RKO (cell line): Measurements from ENCODE around the gene SCO1.

Source experiments
- DNase-seq: peaks from one replicate; pipeline ENCODE4 v3.0.0-alpha.2; 2016; ENCODE audit warnings: low spot score

Gene SCO1

GRCh38 chr17:10652984-10653659 lies 44.2 kb downstream of the SCO1 start:
- no peak for DNase-seq

GRCh38 chr17:10651927-10652326 lies 45.4 kb downstream of the SCO1 start:
- DNase-seq: no peak

GRCh38 chr17:10649602-10650001 lies 47.7 kb downstream of the SCO1 start:
- DNase-seq: no peak

GRCh38 chr17:10648956-10649355 lies 48.4 kb downstream of the SCO1 start:
- no peak for DNase-seq

- DNase-seq: no peak
Observed at GRCh38 chr17:10648381-10648780, 49.0 kb downstream of the SCO1 start.

- DNase-seq: peak; percentile 73
Observed at GRCh38 chr17:10646392-10646990, 50.8 kb downstream of the SCO1 start.

- DNase-seq: no peak
Observed at GRCh38 chr17:10640475-10640874, 56.9 kb downstream of the SCO1 start.

- no peak for DNase-seq
Observed at GRCh38 chr17:10638151-10638550, 59.2 kb downstream of the SCO1 start.

GRCh38 chr17:10635290-10635689 lies 62.0 kb downstream of the SCO1 start:
- DNase-seq: no peak

- no peak for DNase-seq
Observed at GRCh38 chr17:10633738-10634379, 63.5 kb downstream of the SCO1 start.

GRCh38 chr17:10631701-10632100 lies 65.6 kb downstream of the SCO1 start:
- no peak for DNase-seq

- peak; percentile 35 for DNase-seq
Observed at GRCh38 chr17:10631048-10631700, 66.2 kb downstream of the SCO1 start.

- DNase-seq: no peak
Observed at GRCh38 chr17:10629706-10630105, 67.6 kb downstream of the SCO1 start.

- DNase-seq: no peak
Observed at GRCh38 chr17:10628756-10629155, 68.6 kb downstream of the SCO1 start.

GRCh38 chr17:10626390-10626789 lies 70.9 kb downstream of the SCO1 start:
- DNase-seq: no peak

GRCh38 chr17:10624969-10625368 lies 72.4 kb downstream of the SCO1 start:
- DNase-seq: no peak

- no peak for DNase-seq
Observed at GRCh38 chr17:10623737-10624338, 73.5 kb downstream of the SCO1 start.

GRCh38 chr17:10622617-10623485 lies 74.5 kb downstream of the SCO1 start:
- no peak for DNase-seq
